Measurements from ENCODE around the gene GLIPR1L1.
A peak's percentile ranks its signal among the peaks of the same experiment; 100 is the strongest.

- TF ChIP-seq, protein P1, sequence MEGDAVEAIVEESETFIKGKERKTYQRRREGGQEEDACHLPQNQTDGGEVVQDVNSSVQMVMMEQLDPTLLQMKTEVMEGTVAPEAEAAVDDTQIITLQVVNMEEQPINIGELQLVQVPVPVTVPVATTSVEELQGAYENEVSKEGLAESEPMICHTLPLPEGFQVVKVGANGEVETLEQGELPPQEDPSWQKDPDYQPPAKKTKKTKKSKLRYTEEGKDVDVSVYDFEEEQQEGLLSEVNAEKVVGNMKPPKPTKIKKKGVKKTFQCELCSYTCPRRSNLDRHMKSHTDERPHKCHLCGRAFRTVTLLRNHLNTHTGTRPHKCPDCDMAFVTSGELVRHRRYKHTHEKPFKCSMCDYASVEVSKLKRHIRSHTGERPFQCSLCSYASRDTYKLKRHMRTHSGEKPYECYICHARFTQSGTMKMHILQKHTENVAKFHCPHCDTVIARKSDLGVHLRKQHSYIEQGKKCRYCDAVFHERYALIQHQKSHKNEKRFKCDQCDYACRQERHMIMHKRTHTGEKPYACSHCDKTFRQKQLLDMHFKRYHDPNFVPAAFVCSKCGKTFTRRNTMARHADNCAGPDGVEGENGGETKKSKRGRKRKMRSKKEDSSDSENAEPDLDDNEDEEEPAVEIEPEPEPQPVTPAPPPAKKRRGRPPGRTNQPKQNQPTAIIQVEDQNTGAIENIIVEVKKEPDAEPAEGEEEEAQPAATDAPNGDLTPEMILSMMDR (conservative IDR thresholded peaks at IDR 0.05; ENCODE audit: low read depth in 2 of 2): peak; percentile 74 to 87
- peak; percentile 83 for TF ChIP-seq CREB1 (CRISPR knock-in tag; IDR thresholded peaks at IDR 0.05; ENCODE audit: low read depth)
- TF ChIP-seq, protein P2, sequence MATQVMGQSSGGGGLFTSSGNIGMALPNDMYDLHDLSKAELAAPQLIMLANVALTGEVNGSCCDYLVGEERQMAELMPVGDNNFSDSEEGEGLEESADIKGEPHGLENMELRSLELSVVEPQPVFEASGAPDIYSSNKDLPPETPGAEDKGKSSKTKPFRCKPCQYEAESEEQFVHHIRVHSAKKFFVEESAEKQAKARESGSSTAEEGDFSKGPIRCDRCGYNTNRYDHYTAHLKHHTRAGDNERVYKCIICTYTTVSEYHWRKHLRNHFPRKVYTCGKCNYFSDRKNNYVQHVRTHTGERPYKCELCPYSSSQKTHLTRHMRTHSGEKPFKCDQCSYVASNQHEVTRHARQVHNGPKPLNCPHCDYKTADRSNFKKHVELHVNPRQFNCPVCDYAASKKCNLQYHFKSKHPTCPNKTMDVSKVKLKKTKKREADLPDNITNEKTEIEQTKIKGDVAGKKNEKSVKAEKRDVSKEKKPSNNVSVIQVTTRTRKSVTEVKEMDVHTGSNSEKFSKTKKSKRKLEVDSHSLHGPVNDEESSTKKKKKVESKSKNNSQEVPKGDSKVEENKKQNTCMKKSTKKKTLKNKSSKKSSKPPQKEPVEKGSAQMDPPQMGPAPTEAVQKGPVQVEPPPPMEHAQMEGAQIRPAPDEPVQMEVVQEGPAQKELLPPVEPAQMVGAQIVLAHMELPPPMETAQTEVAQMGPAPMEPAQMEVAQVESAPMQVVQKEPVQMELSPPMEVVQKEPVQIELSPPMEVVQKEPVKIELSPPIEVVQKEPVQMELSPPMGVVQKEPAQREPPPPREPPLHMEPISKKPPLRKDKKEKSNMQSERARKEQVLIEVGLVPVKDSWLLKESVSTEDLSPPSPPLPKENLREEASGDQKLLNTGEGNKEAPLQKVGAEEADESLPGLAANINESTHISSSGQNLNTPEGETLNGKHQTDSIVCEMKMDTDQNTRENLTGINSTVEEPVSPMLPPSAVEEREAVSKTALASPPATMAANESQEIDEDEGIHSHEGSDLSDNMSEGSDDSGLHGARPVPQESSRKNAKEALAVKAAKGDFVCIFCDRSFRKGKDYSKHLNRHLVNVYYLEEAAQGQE (IDR thresholded peaks at IDR 0.05; ENCODE audit: unreplicated experiment): no peak
- no peak for TF ChIP-seq NANOG (IDR thresholded peaks at IDR 0.05; ENCODE audit: borderline replicate concordance)
- peak; percentile 74 for TF ChIP-seq POLR2AphosphoS5 (IDR thresholded peaks at IDR 0.05; ENCODE audit: low read depth)
- TF ChIP-seq EZH2phosphoT487 (IDR thresholded peaks at IDR 0.05; ENCODE audit: unreplicated experiment): no peak
- no peak for TF ChIP-seq EZH2 (IDR thresholded peaks at IDR 0.05; ENCODE audit: low read depth, unreplicated experiment)
- TF ChIP-seq ZNF462 (CRISPR knock-in tag; IDR thresholded peaks at IDR 0.05): peak; percentile 55; the same call in 1 of the 2 replicates
- TF ChIP-seq JUNB (IDR thresholded peaks at IDR 0.05; ENCODE audit: unreplicated experiment): no peak
- 0 out of 2 replicates have a peak, but pooled peaks have one; percentile 37 for TF ChIP-seq ZNF331 (CRISPR knock-in tag; IDR thresholded peaks at IDR 0.05; ENCODE audit: low read depth)
- no peak for TF ChIP-seq ETS1 (IDR thresholded peaks at IDR 0.05)
Observed at GRCh38 chr12:75390899-75391538, 56.5 kb downstream of the GLIPR1L1 start, which contains the start of gene GLIPR1L2.
